HG02763 (cell line): ENCODE results near the gene SF1.

ENCODE experiments used
- ATAC-seq: cut with Tn5 transposase; IDR thresholded peaks from one replicate; pipeline ENCODE4 v1.9.1; 2021; ENCODE audit warnings: mild to moderate bottlenecking, moderate library complexity; ENCODE audit not compliant: unreplicated experiment

The SF1 gene

DNA sequence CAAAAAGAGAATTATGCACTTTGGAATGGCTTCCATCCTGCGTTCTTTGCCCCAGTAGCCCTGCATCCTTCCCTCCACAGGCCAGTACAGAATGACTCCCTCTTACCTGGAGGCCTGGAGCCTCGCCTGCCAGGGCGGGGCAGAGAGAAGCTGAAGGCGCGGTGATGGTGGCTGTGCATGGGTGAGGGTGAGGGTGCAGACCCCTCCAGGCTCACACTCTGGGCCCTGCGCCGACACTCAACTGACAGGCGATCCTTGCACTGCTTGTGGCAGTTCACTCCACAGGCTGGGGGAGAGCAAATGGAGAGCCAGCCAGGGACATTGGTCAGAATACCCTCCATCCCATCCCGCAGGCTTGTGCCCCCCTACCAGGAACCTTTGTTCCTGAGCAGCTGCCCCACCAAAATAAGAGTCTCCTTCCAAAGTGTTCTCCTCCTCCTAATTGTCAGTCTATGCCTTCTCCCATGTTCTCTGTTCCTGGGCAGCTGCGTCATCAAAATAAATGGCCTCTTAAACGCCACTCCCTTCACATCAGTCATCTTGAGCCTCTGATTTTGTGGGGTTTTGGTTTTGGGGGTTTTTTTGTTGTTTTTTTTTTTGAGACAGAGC lies 49.5 kb downstream of the SF1 start:
- ATAC-seq = no peak

DNA sequence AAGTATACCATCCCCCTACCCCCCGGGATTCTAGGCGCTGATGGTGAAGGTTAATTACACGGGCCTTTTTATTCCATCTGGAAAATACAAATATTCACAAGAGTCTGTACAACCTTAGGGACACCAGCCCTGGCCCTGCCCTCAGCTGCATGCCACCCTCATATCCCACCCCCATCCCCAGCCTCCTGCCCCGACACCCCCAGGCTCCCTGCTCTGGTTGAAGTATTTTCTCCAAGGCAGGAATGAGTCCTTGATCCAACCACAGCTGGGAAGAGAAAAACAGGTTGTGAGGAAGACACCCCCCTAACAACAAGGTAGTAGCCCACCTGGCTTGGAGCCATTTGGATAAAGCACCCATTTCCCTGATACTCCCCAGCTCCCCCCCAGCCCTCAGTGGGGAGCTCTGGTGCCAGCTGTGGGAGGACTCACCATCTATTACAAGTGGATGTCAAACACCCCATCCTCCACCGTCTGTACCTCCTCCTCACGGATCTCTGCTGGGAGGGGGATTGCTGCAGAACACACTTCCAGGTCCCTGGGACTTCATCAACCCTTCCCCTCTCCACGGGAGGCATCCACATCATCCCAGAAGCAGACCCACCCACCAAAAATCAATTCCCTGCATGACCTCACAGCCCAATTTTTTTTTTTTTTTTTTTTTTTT lies 51.3 kb downstream of the SF1 start:
- no peak for ATAC-seq

DNA sequence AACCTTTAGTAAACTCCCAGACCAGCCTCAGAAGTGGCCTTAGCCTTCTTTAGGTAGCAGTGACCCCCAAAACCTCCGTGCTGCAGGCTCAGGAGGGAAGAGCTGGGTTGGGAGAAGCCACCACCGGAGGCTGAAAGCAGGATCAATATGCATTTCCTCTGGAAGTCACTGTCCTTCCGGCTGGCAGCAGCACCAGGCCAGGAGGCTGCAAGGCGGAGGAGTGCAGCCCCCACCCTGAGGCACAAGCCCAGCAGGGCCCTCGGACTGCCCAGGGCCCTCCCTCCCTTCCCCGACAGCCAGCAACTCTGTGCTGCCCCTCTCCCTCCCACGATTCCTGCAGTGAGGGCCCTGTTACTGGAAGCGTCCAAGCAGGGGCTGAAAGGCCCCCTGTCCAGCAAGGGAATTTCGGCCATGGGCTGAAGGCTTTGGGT lies 52.1 kb downstream of the SF1 start:
- no peak for ATAC-seq

DNA sequence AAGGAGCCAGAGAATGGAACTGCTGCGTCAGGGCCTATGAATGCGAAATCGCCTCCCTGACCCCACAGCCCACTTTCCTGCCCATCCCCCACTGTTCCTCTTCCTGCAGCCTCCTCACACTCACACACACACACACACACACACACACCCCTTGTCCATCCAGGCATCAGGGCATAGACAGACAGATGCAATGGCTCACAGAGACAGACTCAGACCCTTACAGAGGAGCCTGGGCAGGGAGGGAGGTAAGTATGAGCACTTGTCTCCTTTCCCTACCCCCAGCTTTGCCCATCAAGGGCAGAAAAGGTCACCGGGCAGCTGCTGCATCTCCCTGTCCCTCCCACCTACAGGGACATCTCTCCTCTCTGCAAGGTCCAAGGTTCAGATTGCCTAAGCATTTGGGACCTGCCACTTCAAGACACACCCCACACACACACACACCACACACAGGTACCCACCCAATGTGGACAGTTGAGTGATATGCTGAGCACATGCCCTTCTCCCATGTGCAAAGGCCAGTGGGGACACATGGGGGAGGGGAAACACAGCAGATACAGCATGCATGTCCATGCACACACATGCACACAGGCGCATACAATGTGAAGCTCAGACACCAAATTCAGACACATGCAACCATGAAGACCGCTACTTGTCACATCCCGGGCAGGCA lies 53.3 kb downstream of the SF1 start:
- no peak for ATAC-seq

DNA sequence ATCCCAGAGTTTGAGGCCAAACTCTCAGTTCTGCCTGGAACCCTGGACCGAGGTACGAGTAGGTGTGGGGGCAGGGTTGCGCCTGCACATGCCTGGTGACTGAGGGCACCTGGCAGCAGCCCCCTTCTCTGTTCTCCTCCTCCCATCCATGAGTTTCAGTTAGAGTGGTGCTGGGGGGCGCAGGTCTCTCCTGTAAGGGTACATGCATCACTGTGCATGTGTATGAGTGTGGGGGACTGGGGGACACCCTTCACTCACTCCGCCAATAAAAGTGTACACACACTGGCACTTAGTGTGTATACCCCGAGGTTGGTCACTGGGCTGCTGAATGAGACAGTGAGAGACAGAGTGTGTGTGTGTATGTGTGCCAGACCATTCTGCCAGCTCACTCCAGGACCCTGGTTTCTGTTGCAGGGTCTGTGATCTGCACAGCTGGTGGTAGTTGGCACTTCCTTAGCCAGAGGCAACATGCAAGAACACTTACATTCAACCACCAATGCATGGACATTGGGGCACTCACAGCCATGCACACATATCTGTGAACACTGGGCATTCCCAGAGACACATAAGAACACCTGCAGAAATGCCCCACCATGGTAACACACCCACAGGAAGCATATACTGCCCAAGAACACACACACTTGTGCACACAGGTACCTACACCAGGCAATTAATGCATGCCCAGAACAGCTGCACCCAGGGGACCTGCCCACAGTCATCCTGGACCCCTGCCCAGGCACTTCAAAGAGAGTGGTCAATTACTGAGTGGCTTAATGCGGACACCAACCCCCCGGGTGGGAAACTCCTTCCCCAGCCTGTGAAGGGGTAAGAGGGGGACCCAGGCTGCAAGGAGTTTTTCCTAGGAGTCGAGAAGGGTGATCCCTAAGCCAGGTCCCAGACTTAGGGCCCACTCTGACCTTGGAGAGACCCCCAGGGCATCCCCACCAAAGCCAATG lies 54.2 kb downstream of the SF1 start:
- ATAC-seq = no peak

DNA sequence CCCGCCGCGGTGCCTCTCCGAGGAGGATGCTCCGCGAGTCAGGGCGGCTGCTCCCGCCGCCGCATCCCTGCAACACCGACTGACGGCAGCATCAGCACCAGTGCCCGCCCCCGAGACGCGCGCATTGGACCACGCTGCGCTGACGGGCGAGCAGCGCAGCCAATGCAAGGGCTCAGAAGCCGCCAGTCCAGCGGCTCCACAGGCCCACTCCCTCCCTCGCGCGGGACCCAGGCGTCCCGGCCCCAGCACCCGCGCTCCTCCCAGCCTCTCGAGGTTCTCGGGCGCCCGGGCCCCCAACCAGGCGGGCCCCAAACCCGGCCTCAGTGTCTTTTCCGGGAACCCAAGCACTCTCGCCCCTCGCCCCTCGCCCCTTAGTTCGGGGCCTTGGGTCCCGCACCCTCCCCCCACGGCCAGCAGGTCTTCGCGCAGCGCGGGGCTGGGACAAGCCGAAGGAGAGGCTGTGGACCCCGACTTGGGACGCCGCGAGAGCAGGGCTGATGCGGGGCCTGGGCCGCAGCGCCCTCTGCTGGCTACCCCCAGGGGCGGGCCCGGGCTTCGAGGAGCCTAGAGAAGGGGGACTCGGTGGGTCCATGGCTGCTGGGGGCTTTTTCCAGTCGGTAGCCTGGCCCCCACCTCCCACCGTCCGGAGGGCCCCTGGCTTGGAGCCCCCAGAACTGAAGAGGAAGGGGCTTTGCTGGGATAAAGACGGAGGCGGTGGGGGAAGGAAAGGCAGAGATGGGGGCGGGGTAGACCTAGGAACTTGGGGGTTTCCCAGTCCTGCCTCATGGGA lies 55.0 kb downstream of the SF1 start, which contains the start of gene NRXN2:
Gene NRXN2, minus strand, starts transcription at position 81 of the 790 bp plus-strand sequence. CDS start 9,498 bp downstream, outside the sequence.
- ATAC-seq = peak; percentile 74

DNA sequence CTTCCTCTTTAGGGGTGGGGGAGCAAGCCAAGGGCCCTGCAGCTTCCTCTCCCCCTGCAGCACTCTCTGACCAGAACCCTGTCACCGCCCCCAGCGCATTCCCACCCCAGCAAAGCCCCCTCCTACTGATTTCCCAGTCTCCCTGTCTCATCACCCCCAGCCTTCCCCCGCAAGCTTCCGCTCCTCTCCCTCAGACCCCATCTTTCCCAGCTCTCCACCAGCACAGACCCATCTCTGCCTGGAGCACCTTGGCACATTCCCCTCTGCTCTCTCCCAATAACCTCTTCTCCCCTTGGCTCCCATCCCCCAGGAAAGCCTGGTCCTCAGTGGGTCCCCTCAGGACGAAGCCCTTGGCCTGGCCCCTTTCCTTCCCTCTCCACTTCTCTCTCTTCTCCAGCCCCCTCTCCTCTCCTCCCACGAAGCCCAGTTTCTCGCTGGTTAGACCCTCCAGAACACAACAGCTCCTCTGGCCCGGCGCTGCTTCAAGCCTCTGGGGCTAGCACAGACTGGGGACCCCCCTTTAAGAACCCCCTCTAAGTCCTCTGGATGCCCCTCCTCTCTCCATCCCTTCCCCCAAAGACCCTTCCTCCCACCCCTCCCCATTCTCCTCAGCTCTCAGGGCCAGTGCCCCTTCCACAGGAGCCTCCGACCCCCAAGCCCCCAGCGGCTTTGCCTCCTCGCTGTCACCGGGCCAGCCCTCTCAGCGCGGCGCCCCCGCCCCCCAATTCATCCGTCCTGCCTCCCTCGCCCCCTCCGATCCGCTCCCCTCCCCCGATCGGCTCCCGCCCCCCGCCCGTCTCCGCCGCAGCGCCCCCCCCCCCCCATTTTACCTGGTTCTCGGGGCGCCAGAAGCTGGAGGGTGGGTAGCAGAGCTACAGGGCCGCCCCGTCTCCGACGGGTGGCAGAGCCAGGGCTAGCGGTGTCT lies 55.9 kb downstream of the SF1 start:
- no peak for ATAC-seq

DNA sequence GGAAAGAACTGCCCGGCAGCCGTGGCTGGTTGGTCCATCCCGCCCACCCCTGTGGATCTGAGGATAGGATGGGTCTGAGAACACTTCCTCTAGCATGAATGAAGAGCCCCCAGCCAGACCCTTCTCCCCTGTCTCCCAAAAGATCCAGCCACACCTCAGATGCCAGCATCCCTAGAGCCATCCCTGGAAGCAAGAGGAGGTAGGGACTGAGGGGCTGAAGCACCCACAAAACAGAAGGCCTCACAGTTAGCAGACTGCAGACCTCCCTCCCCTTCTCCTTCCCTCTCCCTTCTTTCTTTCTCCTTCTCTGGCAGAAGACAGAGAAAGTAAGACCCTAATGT lies 57.0 kb downstream of the SF1 start:
- ATAC-seq = no peak

DNA sequence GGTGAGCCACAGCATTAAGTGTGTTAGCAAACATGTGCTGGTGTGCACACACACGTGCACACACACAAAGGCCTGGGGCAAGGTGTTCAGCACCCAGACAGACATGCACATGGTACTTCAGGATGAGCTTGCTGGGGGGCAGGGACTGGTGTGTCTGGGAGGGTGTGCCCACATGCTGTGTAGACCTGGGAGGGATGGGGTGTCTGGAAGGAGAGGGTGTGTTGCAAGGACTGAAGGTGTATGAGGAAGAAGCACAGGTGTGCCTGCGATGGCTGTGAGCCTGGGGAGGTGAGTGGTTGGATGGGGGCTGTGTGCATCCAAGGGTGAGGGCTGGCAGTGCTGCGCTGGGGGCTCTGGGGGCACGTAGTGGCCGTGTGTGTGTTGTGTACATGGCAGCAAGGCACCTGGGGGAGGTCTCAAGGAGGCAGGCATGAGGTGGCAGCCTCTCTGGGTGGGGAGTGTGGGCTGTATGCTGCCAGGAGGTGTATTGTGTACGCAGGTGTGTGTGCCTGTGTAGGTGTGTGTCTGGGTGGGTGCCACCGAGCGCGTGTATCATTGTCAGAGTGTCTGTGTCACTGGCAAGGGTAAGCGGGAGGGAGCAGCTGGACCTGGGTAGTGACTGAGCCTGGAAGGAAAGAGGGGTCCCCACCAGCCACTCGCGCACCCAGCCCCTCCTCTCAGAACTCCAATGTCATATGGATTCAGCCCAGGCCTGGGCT lies 57.5 kb downstream of the SF1 start:
- ATAC-seq = no peak

DNA sequence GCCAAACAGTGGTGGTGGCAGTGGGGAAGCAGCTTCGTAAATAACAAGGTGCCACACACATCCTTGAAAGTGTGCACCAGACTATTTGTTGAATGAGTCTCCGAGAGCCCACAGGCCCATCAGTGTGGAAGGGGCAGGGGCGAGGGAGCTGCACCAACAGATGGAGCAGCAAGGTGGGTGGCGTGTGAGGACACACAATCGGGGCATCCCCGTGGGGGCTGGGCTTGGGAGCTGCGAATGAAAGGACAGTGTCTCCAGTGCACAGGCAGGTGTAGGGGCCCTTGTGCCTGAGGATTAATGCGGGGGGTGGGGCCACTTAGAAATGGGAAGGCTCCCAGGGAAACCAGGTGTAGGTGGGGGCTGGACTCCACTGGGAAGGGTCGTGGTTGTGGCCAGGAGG lies 58.2 kb downstream of the SF1 start:
- no peak for ATAC-seq

DNA sequence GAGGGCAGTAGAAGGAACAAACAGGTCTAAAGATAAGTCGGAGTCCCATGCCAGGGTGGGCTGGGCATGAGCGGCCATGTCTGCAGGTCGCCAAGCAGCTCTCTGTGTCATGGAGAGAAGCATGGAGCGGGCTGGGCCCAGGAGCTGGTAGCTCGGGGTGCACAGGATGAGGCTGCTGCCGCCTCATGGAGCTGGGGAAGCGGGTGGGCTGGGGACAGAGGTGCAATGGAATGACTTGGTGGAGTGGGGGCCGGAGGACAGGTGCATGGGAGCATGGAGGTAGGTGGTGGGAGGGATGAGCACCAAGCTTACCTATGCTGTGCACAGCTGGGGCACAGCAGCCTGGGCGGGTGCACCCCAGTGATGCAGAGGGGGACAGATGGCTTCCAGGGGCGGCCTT lies 58.9 kb downstream of the SF1 start:
- ATAC-seq = no peak

DNA sequence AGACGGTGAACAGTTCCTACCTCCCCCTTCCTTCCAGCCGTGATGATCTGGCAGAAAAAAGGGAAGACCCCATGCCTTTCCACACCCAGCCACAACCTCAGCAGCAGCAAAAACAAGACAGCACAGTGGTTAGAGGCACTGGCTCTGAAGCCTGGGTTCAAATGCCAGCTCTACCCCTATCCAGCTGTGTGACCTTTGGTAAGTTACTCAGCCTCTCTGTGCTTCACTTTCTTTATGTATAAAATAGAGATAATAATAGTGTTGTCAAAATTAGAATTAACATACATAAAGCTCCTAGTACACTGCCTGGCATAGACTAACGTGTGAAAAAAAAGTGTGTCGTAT lies 59.6 kb downstream of the SF1 start:
- ATAC-seq = no peak

DNA sequence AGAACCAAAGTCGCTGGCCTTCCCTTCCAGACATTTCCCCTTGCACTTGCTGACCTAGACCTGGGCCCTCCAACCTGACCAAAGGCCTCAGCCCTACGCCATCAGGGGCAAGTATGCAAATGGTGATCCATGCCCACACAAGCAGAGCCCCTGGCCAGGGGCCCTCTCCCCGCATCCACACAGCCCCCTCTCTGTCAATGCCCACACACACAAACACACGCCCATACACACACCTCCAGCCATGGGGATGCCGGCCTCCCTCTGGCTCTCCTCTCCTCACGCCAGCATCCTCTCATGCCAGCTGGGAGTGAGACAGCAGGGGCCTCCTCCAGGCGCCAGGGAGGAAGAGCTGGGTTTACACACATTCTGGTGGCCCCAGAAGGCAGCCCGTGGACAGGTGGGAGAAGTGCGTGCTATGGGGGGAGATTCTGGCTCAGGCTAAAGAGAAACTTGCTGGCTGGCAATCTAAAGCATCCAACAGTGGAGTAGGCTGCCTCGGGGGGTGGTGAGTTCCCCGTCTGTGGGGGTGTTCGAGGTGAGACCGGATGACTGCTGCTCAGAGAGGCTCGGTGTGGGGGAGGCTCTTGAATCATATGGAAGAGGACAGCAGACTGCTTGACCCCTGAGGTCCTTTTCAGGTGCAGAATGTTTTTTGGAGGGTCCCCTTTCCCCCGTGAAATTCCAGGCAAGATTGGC lies 60.1 kb downstream of the SF1 start:
- no peak for ATAC-seq

DNA sequence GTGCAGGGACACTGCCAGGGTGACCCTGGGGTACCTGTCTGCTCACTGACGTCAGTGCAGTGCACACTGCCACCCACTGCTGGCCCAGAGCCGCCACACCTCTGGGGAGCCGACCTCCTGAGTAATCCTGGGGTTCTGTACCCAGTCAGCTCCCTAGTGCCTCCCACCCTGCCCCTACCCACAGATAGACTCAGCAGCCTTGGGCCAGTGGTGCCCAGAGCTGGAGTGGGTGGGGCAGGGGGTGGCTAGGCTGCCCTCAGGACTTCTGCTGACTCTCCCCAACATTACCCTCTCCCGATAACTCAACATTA lies 61.1 kb downstream of the SF1 start:
- ATAC-seq = no peak

DNA sequence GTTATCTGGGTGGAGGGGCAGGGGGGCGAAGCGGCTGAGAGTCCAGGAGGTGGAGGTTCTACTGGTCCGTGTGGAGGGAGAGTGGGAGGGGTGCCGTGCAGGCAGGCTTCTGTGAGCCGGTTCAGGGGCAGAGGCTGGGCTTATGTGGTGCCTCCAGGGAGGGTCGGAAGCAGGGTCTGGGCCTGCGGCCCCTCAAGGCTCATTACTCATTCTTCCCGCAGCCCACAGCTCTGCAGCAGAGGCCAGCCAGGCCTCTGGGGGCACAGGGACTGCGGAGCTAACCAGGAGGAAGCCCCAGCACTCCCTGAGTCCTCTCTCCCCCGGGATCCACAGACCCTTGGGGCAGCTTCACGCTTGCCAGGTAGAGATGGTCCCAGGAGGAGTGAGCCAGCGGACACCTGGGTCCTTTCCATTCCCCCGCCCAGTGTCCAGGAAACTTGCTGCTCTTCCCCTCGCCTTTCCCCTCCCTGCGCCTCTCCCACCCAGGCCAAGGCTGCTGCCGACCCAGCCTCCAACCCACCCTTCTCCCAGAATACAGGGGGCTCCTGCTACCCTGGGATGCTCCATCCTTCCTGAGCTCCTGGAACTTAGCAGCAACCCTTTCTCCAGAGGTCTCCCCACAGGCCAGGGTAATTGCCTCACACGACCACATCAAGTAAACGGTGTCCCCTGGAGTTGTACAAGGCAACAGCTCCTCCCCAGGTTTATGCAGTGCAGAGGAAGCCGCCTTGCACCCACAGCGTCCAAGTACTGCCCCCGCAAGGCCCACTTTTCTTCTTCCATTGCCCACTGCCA lies 61.7 kb downstream of the SF1 start:
- no peak for ATAC-seq

DNA sequence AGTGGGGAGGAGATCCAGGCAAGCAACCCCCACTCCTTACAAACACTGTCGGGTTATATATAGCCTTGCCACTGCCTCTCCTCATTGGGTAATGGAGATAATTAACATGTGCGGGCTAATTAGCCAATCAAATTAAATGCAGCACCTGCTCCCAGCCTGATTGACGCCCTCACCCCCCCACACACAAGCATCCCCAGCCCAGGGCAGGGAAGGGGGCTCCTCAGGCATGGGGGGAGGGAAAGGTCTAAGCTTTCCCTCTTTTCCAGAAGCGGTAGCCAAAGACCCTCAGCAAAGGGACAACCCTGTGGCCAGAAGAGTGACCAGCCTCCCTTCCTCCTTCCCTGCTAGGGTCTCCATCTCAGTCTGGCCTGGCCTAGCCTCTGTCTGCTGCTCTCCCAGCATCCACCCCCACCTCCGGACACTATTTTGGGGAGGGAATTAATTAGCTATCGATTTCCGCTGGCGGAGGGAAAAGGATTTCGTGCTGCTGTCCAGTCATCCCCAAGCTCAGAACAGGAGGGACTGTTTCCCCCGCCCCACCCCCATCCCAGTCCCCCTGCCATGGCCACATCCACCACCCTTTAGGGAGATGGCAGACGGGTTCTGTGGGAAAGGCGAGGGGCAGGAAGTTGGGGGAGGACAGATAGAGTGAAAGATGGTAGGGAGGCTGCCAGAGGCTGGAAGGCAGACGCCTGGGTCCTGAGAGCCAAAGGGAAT lies 62.4 kb downstream of the SF1 start:
- ATAC-seq = no peak

DNA sequence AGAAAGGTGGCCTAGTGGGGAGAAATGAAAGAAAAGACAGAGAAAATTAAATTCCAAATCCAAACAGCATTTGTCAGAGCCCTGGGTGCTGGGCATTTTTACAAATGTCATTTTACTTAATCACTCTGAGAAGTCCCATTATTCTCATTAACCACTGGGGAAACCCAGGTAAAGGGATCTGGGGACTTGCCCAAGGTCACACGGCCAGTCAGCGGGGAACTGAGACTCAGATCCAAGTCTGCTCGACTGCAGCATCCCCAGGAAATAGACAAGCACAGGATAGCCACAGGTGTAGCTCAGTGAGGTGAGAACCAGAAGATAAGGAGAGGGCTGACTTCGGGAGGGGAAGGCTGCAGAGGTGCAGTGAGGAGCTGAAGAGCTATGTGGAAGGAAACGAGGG lies 63.2 kb downstream of the SF1 start:
- no peak for ATAC-seq
